HG02610 (cell line): ENCODE measurements around the gene UVRAG.

Source experiments
- ATAC-seq: cut with Tn5 transposase; IDR thresholded peaks from one replicate; pipeline ENCODE4 v1.9.1; 2021; ENCODE audit warnings: mild to moderate bottlenecking, moderate library complexity; ENCODE audit not compliant: unreplicated experiment

UVRAG gene

GRCh38 chr11:75996523-75997442, 181.8 kb downstream of the UVRAG start:
- no peak for ATAC-seq

DNA sequence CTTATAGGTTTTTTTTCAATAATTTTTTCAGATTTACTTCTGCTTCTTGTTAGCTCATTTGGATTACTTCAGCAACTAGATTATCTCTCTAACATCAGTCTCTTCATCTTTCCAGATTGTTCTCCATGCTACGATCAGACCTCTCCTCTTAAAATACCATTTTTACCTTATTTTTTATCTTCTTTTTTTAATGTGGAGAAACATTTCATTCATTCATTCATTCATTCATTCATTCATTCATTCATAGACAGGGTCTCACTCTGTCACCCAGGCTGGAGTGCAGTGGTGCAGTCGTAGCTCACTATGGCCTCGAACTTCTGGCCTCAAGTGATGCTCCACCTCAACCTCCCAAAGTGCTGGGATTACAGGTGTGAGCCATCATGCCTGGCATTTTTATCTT, 189.4 kb downstream of the UVRAG start:
- ATAC-seq: no peak

GRCh38 chr11:76005756-76006155, 190.7 kb downstream of the UVRAG start:
- ATAC-seq: no peak

GRCh38 chr11:76007166-76007565, 192.2 kb downstream of the UVRAG start:
- ATAC-seq: no peak

DNA sequence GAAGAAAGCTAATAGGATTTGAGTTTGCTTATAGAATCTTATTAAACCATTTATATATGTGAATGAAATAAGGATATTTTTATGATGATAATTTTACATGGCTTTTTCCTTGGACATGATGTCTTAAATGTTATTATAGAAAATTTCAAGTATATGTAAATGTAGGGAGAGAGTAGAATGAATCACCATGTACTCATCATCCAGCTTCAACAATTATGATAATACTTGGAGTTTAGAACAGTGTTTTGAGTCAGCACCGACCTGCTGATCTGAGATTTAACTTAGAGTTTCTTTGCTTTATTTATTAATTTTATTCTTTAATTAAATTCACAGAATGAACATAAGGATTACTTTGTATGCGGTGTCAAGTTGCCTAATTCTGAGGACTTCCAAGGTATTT, 193.5 kb downstream of the UVRAG start:
- ATAC-seq: no peak

DNA sequence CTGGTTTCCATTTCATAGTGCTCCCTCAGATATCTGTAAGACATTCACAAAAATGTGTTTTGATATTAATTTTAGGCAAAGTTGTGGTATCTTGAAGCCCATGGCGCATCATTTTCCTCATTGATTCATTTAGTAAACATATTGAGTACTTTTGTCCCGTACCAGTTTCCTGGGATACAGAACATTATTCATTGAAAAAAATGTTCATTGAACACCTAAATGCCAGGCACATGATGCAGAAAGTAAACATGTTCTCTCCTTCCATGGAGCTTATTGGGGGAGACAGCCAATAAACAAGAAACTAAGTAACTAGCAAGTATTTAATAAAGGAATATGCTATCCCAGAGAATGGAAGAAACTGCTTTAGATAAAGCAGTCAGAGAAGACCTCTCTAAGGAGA, 195.0 kb downstream of the UVRAG start:
- no peak for ATAC-seq

DNA sequence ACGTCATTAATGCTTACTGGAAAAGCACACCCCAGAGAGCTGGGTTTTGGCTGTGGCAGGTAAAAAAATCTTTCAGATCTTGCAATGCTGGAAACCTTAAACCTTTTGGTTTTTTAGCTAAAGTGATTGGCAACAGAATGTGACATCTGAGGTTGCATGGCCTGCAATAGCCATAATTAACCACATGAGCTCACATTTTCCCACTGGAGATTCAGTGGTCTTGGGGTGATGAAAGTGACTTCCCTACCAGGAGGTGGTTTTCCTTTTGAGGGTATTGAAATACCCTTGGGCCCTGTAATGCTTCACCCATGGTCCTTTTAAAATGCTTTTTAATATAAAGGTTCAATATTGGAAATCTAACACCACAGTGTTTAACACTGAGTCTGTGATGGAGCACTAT, 198.5 kb downstream of the UVRAG start:
- no peak for ATAC-seq

DNA sequence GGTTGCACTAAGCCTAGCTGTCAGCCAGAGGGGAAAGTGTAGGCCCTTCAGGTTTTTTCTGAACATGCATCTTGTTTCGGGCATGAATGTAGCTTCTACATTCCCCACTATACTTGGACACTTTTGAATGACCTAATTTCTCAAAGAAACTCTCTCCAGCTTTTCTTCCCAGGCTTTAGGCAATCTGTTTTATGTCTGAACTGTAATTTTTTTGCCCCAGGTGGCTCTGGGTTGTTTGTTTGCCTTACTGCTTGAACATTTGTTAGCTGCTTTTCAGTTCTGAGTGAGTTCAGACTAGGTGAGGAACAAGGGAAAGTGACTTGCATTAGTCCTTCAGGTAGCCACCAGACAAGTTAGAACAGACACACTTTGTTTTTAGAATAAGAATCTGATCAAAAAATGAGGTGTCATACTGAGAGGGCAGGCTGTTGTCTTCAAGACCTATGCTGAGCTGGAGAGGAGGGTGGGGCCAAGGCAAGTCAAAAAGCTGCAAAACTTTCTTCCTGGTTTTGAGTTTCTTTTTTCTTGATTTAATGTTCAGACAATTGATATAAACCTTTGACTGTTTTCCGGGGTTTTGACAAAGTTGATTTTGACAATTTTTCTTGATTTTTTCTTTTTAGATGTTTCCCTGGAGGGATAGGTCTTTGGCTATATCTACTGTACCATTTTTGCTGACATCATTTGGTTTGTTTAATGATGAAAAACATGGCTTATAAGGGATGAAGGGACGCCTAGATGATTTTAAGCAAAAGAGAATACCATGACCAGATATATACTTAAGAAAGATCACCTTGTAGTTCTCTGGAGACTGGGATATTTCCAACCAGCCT, 208.4 kb downstream of the UVRAG start:
- ATAC-seq: no peak

- no peak for ATAC-seq
Observed at GRCh38 chr11:76025068-76025467, 210.1 kb downstream of the UVRAG start.

GRCh38 chr11:76025817-76026216, 210.8 kb downstream of the UVRAG start:
- ATAC-seq: no peak

DNA sequence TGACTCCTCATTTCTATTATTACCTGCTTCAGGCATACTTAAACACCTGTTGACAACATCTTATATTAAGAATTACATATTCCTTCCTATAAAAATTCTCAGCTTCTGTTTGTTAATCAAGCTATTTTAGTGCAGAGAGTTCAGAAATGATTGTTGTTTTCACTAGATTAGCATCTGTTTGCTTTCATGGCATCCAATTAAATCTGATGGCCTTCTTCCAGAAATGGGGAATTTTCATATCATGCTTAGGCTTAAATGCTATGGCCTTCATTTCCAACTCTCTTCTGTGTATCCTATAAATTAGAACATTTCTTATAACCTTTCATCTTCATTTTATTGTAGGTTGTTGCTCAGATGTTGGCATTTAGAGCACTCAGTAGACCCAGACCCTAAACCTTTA, 211.3 kb downstream of the UVRAG start:
- no peak for ATAC-seq

DNA sequence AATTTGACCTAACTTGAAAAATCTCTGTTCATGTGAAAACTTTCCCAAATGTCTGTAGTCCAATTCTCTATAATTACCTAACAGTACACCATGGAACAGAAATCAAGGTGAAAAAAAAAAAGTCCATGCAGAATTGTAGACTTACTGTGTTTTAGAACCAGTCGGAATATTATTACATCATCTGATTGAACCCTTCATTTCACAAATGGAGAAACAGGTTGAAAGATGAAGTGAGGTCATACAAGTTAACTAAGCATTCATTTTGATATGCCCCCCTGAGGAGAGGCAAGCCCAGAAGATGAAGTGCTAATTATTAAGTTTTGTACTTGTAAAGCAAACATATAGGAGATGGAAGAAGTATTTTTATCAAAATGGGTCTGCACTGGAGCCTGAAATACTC, 211.9 kb downstream of the UVRAG start:
- ATAC-seq: no peak

DNA sequence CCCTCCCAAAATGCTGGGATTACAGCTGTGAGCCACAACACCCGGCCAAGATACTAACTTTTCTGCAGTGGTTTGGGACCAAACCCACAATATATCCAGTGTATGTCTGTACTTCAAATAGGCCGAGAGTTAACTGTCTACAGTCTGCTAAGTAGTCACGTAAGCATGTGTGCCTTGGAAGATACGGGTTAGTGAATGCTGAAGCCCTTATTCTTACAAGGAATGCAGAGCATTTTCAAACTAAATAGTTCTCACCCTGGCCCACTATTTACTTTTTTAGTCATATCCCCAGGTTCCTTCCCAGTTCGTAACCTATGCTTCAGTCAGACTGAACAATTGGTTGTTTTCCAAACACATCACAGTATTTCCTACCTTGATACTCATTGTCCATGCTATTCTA, 215.3 kb downstream of the UVRAG start:
- no peak for ATAC-seq

GRCh38 chr11:76030968-76031590, 216.1 kb downstream of the UVRAG start:
- no peak for ATAC-seq

DNA sequence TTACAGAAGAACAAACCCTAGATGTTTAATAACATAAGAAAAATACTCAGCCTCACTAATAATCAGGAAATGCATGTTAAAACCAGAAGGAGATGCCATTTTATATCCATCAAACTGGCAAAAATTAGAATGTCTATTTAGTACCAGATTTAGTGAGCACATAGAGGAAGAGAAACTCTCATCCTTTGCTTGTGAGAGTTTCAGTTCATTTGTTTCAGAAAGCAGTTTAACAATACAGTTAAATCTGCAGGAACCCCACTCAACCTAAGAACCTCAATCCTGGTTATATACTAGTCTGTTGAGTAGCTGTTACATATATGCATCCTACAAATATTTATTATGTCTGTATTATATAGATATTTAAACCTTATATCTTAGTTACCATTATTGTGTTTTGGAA, 218.7 kb downstream of the UVRAG start:
- no peak for ATAC-seq

GRCh38 chr11:76035020-76035419, 220.0 kb downstream of the UVRAG start:
- no peak for ATAC-seq

DNA sequence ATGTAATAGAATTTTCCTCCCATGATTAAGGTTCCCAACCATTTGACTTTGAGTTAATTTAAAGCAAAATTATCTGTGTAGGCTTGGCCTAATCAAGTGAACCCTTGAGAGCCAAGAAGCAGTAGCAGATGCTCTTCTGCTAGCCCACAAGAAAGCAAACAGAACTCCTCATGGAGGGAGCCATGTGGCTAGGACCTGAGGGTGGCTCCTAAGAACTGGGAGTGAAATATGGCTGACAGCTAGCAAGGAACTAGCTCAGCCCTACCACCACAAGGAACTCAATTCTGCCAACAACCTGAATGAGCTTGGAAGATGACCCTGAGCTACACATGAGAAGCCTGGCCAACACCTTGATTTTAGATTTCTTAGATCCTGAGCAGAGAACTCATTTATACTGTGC, 223.6 kb downstream of the UVRAG start:
- no peak for ATAC-seq

- ATAC-seq: no peak
Observed at GRCh38 chr11:76041208-76041607, 226.2 kb downstream of the UVRAG start.

GRCh38 chr11:76044750-76045320, 229.8 kb downstream of the UVRAG start:
- ATAC-seq: no peak

DNA sequence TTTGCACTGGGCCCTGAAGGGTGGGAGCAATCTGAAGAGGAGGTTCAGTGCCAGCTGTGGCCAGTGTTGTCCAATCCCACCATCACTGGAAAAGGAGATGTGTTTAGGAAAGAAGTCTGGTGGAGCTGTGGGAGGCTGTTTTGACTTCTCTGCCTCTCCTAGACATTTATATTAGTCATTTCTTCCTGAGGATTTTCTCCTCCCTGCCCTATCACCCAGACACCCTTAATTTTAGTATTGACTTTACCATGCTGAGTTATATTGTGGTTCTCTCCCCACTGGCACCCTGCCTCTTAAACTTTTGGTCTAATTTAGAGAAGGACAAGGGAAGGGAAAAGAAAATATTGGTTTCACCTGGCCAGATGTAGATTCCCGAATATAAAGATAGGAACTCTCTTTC, 232.2 kb downstream of the UVRAG start:
- ATAC-seq: no peak

DNA sequence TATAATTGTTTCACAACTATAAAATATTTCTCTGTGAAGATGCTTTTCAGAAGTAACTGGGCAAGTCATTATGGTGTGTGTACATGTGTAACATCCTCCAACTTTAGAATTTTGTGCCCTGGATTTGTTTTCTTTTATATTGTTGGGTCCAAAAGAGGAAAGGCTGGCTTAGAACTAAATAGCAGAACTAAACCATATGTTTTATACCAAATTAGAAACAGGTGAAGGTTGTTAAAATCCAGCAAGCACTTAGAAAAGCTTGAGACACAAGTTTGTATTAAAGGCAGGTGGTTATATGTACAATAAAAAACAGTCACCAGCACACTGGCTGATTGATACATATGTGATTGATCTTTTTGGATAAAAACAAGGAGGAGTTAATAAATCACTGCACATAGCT, 232.8 kb downstream of the UVRAG start:
- ATAC-seq: no peak
